GM21526 (cell line): ENCODE data around the gene R3HCC1L.
"Not testable (repeated sequence)": the region's sequence is repeated elsewhere in the genome, so short reads cannot be mapped to it uniquely, and the experiment has no call there.

ENCODE experiments used
- ATAC-seq: cut with Tn5 transposase; IDR thresholded peaks from one replicate; pipeline ENCODE4 v1.9.1; 2021; ENCODE audit warnings: moderate library complexity; ENCODE audit not compliant: unreplicated experiment, low FRiP score

The R3HCC1L gene

DNA sequence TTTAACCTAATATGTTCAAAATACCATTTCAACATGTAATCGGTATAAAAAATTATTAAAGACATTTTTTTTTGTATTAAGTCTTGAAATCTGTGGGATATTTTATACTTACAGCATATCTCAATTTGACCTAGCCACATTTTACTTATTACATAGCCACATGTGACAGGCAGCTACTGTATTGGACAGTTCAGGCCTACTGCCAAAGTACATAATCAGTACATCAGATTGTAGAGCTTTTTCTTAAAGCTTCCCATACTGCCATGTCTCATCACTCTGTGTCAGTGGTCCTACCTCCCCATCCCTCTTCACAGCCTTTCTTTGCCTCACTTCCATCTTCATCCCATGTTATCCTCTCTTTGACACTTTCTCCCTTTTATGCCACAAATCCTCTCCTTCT lies 90.5 kb downstream of the R3HCC1L start:
- no peak for ATAC-seq

DNA sequence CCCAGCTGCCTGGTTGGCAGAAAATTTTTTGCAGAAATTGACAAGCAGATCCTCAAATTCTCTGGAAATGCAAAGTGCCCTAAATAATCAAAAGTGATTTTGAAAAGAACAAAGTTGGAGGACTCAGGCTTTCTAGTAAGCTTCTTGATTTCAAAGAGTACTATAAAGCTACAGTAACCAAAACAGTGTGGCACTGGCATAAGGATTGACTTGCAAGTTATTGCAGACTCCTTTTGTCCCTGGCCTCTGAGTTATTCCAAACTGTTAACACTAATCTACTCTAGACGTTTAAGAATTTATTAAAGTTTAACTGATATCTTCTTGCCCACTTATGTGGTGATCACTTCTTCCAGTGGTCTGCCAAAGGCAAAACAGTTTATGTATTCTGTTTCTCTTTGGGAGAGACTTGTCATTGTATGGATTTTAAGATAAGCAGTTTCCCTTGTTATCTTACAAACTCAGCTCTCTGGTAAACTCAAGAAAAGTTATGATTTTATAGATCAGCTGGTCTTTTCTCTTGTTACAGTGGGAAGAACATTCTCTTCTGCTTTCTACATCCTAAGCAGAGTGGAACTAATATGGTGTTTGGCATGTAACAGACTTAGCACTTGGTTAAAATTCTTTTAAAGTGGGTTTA lies 92.2 kb downstream of the R3HCC1L start:
- ATAC-seq: no peak

DNA sequence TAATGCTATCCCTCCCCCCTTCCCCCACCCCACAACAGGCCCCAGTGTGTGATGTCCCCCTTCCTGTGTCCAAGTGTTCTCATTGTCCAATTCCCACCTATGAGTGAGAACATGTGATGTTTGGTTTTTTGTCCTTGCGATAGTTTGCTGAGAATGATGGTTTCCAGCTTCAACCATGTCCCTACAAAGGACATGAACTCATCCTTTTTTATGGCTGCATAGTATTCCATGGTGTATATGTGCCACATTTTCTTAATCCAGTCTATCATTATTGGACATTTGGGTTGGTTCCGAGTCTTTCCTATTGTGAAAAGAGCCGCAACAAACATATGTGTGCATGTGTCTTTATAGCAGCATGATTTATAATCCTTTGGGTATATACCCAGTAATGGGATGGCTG lies 93.3 kb downstream of the R3HCC1L start:
- not testable (repeated sequence) for ATAC-seq

DNA sequence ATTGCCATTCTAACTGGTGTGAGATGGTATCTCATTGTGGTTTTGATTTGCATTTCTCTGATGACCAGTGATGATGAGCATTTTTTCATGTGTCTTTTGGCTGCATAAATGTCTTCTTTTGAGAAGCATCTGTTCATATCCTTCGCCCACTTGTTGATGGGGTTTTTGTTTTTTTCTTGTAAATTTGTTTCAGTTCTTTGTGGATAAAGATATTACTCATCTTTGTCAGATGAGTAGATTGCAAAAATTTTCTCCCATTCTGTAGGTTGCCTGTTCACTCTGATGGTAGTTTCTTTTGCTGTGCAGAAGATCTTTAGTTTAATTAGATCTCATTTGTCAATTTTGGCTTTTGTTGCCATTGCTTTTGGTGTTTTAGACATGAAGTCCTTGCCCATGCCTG lies 93.8 kb downstream of the R3HCC1L start:
- ATAC-seq: not testable (repeated sequence)

DNA sequence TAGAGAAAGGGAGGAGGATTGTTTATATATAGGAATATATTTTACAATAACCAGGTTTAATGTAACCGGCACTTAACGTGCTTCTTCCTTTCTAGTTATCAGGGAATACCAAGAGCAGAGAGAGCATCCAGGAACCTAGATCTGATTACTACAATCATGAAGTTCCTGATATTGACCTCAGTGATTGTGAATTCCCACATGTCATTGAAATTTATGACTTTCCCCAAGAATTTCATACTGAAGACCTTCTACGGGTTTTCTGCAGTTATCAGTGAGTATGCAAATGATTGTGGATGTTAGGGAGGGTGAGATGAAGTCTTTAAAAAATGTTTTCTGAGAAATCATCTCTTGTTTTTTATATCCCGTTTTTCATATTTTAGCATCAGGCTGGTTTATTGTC lies 97.0 kb downstream of the R3HCC1L start:
- no peak for ATAC-seq

DNA sequence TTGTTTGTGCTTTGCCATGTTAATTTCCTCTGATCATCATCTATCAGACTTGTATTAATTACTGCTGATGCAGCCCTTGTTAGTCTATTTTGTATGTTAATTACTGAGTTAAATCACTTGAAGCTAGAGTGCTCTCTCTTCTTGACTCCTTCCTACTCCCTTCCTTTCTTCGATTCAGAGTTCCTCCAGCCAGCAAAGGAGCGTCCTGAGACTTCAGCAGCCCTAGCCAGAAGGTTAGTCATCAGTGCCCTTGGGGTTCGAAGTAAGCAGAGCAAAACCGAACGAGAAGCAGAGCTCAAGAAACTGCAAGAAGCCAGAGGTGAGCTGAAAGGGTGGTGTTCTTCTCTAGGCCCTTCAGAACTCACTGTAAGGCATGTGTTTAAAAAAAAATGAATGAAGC lies 101.4 kb downstream of the R3HCC1L start:
- no peak for ATAC-seq

DNA sequence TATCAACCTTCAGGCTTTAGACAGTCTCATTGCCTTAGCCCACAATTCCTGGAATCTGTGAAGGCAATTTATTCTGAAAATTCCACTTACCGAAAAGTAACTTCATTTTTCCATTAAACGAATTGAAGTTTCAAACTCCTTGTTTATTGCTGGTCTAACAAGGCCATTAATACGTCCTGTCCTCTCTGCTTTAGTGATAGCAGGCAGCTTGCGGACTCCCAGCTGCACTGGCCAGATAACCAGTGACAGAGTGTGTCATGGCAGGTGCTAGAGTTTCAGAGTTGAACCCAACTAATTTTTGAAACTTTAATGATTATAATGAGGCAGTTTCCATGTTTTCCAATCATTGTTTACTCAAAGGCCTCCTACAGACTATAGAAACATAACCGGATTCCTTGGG lies 102.4 kb downstream of the R3HCC1L start:
- ATAC-seq: no peak

DNA sequence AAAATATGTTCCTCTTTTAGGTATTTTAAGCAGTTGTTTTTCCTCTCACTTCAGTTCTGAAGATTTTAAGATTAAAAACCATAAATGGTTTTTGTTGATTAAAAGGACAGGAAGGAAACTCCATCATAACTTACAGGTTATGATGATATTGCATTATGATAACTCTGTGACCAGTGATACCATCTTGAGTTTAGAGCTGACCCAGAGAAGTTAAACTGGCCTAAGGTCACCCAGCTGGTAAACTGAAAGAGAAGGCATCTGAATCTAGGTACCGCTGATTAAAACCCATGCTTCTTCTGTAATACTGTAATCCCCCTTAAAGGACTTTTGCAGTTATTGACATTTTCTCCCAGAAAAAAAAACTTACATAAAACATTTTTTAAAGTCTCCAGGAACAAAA lies 103.9 kb downstream of the R3HCC1L start:
- ATAC-seq: no peak

DNA sequence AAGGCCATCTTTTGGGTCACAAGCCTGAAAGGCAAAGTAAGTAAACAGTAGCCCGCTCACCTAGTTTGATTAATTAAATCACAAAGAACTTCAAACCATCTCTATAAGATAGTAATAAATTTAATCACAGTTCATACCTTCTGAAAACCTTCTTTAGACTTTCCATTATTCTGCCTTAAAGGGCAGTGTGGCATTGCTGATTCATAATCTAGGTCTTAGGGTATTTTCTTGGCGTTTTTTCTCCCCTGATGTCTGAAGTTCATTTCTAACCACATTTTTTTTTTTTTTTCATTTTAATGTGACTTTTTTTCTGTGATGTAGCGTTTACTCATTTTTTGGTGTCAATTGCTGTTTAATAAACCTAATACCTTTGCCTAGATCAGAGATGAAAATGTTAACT lies 106.1 kb downstream of the R3HCC1L start:
- no peak for ATAC-seq

DNA sequence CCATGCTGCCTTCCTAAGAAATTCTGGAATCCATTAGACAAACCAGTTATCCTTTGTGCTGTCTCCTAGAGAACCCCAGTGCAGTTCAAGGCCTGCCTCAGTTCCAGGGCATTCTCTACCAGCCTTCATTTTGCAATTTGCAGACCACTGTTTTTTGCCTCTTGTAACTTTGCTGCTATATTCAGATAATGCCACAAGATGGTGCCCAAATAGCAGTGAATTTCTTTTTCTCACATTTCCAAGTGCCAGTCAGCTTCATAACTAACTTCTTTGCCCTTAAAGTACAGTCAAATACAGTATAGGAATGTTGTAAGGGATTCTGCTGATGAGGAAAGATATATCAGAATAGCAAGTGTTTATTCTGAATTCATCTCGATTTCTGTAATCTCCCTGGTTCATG lies 108.4 kb downstream of the R3HCC1L start:
- no peak for ATAC-seq

DNA sequence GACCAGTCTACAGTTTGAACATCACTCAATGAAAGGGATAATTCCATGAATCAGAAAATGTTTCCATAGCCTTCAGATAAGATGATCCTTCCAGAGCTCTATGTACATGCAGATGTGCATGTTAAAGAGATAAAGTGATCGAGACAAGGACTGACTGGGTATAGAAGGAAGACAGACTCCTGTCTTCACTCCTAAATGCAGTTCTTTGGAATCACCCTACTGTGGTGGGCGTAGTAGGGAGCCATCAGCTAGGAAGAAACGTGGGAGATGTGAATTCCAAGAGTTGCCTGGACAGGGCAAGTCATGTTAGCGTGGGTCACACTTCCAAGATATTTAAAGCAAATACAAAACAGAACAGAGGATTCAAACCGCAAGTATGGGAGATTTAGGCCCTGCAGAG lies 109.7 kb downstream of the R3HCC1L start:
- no peak for ATAC-seq

DNA sequence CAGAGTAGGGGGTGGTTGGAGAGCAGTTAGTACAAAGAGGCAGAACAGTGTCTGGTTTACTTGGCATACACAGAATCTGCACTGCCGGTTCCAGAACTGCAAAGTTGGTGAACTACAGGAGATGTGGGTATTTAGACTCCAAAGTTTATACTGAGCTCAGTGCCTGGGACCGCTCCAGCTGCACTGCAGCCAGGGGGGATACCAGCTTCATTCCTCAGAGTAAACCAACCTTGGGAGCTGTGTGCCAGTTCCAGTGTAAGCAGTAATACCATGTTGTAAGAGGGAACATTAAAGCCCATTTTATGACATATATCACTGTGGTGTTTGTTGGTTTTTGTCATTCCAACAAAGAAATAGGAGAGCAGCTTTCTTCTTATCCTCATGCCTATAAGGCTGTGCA lies 110.1 kb downstream of the R3HCC1L start:
- ATAC-seq: no peak

DNA sequence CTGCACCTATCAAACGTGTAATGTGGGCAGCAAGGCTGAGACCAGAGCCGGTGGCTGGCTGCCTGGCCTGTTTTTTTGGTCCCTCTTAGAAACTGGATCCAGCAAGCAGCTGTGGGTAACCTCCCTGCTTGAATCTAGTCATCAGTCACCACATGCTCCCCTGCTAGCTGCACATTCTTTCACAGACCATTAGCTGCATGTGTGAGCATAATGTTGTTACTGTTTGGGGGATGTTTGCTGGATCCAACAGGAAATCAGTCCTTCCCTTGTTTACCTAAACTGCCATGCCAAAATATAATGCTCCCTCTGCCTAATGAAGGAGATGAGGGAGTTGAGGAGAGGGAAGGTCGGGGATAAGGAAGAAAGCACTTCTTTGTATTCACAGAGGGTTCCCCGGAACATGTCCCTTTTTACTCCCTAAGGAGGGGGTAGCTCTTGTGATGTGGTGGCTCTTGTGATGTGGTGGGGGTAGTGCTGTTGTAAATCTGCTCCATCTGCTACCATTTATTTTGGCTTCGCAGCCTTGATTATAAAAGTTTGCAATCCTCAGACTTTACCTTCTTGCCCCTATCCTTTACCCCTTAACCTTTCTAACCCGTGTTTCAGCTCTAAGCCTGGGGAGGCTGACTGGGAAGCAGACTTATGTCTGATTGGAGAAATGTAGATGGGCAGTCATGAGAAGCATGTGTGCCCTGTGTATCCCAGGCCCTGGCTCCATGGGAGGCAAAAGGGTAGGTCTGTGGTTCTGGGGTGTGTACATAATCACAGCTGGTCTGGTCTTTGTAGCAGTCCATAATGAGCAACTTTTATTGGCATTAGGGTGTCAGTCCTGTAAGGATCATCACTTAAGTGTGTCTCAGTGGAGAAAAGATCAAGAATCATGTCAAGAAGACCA lies 112.7 kb downstream of the R3HCC1L start:
- no peak for ATAC-seq

DNA sequence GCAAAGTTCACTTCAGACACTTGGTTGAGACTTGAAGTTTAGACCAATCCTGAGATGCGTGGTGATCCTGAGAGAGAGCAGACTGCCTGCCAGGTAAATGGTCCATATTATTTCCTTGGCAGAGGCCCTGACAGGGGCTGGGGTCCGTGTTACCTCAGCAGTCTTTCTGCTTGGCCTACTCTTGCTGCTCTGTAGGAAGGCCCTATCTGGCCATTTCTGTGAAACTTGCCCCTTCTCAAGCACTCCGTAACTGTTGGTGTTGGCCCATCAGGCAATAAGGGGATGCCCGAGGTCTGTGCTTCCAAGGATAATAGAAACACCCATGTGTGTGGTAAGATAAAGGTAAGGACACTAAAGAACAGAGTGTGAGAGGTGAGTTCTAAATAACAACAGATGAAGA lies 113.6 kb downstream of the R3HCC1L start:
- ATAC-seq: no peak

DNA sequence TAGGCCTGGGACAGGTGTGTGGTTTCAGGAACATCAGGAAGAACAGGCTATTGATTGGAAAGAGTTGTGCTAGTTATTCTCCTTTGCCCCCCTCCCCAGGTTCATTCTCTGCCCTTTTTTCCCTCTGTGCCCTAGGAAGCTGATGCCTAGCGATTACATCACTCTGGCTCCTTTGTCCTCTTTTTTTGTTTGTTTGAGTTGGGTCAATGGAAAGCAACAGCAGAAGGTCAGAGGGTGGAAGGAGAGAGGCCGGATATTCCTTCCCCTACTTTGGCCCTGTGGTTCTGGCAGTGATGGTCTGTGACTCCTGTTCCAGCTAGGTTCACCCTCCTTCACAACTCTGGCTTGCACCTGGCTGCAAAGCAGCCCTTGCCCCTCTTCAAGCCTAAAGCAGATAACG lies 114.7 kb downstream of the R3HCC1L start:
- no peak for ATAC-seq

DNA sequence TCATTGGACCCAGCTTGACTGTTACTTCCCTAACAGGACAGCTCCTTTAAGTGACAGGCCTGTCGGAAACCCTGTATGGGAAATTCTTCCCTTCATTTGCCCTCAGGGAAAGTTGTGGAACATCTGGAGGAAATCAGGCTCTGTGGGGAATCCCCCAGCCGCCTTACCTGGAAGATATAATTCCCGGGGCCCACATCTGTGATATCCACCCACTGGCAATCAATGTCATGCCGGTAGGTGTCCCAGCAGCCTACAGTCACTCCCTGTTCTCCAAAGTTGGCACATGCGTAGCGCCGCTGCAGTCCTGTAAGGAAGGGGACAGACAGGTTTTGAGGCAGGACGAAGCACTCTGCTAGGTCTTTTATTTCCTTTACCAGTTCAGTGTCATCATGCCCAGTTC lies 116.9 kb downstream of the R3HCC1L start:
- ATAC-seq: no peak

DNA sequence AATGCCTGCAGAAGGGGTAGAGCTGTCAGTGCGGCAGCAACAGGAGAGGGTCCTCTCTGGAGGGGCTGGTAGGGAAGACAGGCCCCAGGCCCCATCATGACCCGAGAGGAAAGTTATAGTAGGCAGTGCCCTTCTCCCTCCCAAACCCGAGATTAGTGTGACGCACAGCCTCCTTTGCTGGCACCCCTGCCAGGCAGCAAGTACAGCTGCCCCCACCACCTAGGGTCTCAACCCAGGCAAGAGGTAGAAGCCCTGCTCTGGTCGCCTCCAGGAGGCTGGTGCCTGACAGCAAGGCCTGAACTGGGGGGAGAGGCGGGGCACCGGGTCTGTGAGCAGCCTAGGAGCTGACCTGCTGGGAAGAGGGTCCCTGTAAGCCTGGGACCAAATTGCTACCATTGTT lies 118.0 kb downstream of the R3HCC1L start:
- no peak for ATAC-seq

DNA sequence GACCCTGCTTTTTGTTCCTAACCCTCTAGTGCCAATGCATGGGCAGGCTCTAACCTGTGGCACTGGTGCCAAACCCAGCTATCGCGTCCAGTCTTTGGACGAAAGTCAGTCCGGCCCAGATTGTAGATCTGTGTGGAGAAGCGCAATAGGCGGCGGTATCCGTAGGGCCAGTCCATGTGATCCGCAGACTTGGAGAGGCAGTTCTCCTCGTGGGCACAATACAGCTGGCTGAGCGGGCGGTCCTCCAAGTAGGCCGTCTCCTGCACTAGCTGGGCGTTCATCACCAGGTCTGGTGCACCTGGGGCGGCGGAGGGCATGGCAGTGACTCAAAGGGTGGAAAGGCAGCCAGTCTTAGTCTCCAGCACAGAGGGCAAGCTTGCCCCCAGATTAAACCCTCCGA lies 119.0 kb downstream of the R3HCC1L start:
- ATAC-seq: no peak

DNA sequence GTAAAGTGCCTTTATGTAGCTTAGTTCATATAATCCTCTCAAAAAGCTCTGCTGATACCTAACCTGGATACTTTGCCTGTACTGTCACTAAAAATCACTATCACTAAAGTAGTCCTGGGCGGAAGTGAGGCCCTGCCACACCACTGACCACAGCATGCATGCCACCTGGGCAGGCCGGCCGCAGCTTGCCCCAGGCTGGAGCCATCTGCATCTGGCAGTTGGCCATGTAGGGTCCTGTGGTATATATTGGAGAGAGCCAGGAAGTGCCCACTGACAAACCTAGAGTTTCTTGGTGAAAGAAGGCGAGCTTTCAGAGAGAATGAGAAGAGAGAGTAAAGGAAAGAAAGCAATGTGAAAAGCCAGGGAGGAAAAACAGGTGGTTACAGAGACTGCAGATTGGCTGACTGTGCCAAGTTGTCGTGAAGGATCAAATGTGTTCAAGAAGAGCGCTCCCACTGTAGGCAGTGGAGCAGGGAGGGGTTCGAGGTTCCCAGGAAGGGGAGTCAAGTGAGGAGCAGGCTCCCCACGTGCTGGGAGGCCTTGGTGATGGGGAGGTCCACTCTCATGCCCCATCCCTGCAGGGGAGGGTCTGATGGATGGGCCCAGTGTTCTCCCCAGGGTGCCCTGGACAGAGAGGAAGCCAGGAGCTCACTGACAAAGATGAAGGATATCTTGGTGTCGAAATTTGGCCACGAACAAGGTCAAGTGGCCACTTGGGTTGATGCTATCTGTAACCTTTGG lies 119.9 kb downstream of the R3HCC1L start:
- ATAC-seq: no peak

DNA sequence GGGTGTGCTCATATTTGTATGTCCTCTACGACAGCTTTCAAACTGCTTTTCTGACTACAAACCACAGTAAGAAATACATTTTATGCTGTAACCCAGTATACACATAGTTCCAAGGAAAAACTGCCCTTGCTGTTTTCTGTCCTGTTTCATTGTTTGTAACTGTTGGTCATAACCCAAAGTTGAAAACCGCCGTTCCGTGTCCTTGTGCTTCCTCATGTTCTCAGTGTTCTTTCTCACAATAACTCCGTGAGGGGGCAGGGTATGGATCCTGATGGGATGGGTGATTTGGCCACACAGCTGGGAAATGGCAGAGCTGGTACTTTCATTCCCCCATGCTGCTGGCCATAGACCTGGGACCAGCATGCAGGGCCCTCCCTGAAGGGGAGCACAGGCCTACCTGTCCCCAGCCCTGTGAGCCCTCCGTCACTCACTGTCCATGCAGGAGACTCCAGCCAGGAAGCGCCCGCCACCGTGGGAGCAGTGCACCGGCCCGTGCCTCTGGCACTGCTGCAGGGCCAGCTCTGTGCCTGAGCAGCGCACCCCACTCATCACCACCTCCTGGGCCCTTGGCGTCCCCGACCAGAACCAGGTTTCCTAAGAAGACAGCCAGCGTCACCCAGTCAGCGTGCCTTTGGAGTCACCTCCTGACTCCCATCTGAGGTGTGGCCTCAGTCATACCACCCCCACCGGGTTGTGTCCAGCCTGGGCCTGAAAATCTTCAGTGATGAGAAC lies 120.9 kb downstream of the R3HCC1L start:
- no peak for ATAC-seq

DNA sequence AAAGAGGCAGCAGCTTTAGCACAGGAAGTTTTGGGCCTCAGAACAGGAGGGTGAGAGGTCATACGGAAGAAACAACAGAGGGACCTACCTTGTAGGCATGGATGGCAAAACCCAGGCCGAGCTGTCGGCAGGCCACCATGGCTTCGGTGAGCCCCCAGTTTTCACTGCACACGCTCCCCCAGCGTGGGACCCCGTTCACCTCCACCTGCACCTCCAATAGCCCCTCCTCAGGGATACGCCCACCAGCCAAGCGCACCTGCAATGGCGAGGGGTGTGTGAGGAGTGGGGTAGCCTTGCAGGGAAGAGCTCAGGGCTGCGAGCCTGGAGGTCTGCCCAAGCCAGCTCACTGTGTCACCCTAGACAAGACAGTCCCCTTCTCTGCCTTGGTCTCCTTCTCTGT lies 122.2 kb downstream of the R3HCC1L start:
- ATAC-seq: no peak
